ENCODE measurements around the gene ZNF12.

ZNF12 gene

GRCh38 chr7:6646465-6646864 lies 60.3 kb downstream of the ZNF12 start:
- DNase-seq = no peak

GRCh38 chr7:6644728-6645127 lies 62.0 kb downstream of the ZNF12 start:
- DNase-seq = no peak

- no peak for DNase-seq
These were observed 62.7 kb downstream of the ZNF12 start for GRCh38 chr7:6643915-6644625.

- DNase-seq = no peak
These were observed 63.7 kb downstream of the ZNF12 start for GRCh38 chr7:6642861-6643640.

GRCh38 chr7:6642239-6642839 lies 64.4 kb downstream of the ZNF12 start:
- no peak for DNase-seq

GRCh38 chr7:6641305-6642035 lies 65.3 kb downstream of the ZNF12 start:
- DNase-seq = no peak

- peak; percentile 12 for DNase-seq
These were observed 66.5 kb downstream of the ZNF12 start for GRCh38 chr7:6640246-6640721.

GRCh38 chr7:6639627-6640026 lies 67.1 kb downstream of the ZNF12 start:
- DNase-seq = no peak

- no peak for DNase-seq
These were observed 67.7 kb downstream of the ZNF12 start for GRCh38 chr7:6639032-6639431.

Data from activated CD4-positive, alpha-beta T cell treated with anti-CD3 and anti-CD28 coated beads, Interleukin-10, Interleukin-2, amounts not matched to agents 100 ng/mL and 50 ng/mL, durations not matched to agents 16 hours and 8 hours (primary cell).